ENCODE data around the gene KRT4.
"Not testable (repeated sequence)": the region's sequence is repeated elsewhere in the genome, so short reads cannot be mapped to it uniquely, and the experiment has no call there.

KRT4 gene

GRCh38 chr12:52807544-52808470, 6.1 kb downstream of the KRT4 start:
- DNase-seq: no peak

- DNase-seq: no peak
These were observed 6.9 kb downstream of the KRT4 start for GRCh38 chr12:52806821-52807543.

- no peak for DNase-seq
These were observed 7.6 kb downstream of the KRT4 start for GRCh38 chr12:52806169-52806811.

GRCh38 chr12:52805739-52806138, 8.2 kb downstream of the KRT4 start:
- no peak for DNase-seq

- DNase-seq: peak in 2 of 4 experiments; percentile 18 to 20
These were observed 8.9 kb downstream of the KRT4 start for GRCh38 chr12:52805000-52805399.

GRCh38 chr12:52802442-52802841, 11.5 kb downstream of the KRT4 start:
- no peak for DNase-seq

- DNase-seq: no peak
These were observed 12.1 kb downstream of the KRT4 start for GRCh38 chr12:52801773-52802172.

GRCh38 chr12:52800259-52800917, 13.5 kb downstream of the KRT4 start:
- DNase-seq: peak in 1 of 4 experiments; percentile 13

- no peak for DNase-seq
These were observed 14.3 kb downstream of the KRT4 start for GRCh38 chr12:52799505-52800211.

DNA sequence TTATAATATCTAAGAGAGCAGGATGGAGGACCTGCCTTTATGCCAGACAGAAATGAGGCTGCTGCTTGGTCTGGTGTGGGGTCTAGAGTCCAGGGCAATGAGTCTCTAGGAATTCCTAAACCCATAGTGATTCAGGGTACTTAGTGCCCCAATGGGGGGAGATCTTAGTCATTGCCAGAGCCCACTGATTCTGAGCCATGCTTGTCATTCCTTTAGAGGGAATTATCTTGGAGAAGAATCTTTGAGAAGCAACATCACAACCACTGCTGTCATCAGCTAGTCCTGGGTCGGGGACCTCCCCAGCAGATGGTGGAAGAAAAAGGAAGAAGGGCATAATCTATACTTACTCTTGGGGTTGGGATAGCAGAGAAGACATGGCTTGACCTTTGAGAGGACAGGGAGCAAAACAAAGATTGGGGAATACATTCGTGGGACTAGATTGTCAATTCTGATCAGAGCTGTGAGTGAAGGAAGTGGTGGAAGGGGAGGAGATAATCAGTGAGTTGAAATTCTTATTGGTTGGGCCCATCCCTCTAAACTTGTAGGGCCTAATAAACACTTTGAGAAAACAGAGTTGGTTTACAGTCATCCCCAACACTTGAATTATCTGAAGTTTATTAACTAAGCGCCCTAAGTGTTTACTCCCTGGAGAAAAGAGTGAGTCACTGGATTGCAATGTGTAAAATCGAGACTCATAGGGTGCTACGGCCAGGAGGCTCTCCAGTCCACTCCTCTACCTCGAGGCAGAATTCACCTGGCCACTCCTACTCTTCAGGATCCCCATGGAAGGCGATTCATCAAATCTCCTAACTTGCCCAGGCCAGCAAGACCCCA, 15.0 kb downstream of the KRT4 start:
- DNase-seq: no peak

- DNase-seq: no peak
These were observed 15.8 kb downstream of the KRT4 start for GRCh38 chr12:52798003-52798670.

DNA sequence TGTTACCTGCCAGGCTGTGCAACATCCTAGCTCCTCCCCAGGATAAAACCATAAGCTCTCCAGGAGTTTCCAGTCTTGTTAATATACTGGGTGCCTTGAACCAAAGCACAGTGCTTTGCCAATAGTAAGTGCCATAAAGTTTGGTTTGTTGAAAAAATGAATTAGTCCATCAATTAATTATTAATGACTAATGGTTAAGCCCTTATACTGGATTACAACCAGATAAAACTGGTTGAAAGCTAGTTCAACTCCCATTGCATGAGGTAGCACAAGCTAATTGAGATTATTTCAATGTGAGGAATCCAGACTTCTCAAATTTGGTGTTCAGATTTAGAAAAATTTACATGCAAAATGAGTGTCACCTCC, 16.4 kb downstream of the KRT4 start:
- DNase-seq: no peak

- DNase-seq: no peak
These were observed 16.9 kb downstream of the KRT4 start for GRCh38 chr12:52796839-52797528.

- no peak for DNase-seq
These were observed 17.5 kb downstream of the KRT4 start for GRCh38 chr12:52796429-52796794.

DNA sequence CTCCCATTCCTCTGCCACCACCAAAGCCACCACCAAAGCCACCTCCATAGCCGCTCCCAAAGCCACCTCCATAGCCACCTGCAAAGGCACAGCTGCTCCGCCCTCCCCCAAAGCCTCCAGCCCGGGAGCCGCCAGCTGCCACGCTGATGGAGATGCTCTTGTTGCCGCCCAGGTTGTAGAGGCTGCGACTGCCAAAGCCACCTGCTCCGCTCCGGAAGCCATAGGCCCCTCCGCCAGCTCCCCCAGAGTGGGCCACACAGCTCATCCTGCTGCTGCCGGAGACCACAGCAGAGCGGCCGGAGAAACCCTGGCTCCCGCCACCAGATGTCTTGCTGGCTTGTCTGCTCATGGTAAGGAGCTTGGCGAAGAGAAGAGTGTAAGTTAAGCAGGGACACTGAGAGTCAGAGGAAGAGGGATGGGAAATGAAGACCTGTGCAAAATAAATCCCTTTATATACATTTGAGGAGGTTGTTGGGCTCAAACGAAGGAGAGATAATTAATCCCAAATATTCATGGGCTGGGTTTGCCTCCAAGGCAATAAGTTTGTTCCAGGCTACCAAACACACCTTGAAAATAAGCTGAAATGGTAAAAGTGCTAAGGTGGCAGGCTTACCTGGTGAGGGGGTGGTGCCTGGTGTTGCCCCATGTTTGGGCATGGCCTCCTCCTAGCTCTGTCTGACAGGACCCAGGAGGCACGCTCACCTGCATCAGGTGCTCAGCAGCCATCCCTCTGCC, 18.1 kb downstream of the KRT4 start, which contains the start of gene KRT3:
KRT3 (minus strand) TSS at position 424 of the 735 bp plus-strand sequence; CDS start at position 349, 75 bp downstream.
- DNase-seq: no peak

DNA sequence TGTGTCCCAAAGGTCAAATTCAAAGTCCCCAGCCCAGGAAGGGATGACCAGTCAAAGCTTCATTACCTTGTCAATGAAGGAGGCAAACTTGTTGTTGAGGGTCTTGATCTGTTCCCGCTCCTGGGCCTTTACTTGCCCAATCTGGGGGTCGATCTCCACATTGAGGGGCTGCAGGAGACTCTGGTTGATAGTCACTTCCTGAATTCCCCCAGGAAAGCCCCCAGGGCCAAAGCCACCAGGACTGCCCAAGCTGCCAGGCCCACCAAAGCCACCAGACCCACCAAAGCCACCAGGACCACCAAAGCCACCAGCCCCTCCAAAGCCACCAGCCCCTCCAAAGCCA, 18.6 kb downstream of the KRT4 start:
- DNase-seq: not testable (repeated sequence)

DNA sequence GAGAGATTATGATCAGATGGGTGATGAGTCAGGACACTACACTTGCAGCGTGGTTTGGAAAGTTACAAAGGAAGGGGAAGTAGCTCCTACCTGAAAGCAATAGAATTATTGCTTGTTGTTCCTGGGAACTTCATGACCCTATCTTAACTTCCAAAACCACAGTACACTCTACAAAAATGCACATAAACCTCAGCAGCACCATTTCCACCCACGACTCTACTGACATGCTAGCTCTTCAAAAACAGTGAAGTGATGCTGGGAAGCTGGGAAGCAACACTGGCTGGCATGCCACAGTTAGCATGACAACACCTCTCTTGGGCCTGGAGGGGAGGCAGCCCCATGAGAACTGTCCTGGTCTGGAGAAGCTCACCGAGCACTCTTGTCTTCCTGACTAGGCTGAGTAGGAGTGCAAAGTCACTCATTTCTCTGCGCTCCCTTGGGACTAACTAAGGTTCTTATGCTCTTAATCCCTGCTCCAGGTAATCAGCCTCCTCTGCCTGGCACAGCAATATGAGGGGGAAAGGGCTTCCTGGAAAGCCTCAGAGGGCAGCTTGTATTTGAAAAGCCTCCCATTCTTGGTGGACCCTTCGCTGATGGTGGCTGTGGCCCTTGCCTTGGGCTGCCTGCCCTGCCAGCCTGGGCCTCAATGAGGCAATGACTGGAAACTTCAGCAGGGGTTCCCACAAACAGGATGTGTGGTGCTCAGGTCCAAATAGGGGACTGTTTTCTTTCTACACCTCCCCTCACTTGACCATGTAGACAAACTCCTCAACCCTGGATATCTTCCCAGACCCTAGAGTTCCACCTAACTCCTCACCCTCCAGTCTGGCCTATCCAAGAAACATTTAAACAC, 19.2 kb downstream of the KRT4 start:
- DNase-seq: peak; percentile 3 to 48 (median 18)

Data from suppressor macrophage (primary cell).